Posterior cingulate gyrus (tissue), 11 donors: ENCODE results near the gene CARM1.

Source experiments
- DNase-seq, 10 donors: peaks; one replicate each; pipeline versions ENCODE4 v3.0.0 to v3.0.0-alpha.2; 2020 to 2021; ENCODE audit warnings: mixed read lengths in 3 of 10
- intact Hi-C: fragments of 100-400 bp; cut with DNase I; formaldehyde crosslinking; loops from one replicate; pipeline ENCODE4 v1.15.1; 2023

Gene CARM1

DNA sequence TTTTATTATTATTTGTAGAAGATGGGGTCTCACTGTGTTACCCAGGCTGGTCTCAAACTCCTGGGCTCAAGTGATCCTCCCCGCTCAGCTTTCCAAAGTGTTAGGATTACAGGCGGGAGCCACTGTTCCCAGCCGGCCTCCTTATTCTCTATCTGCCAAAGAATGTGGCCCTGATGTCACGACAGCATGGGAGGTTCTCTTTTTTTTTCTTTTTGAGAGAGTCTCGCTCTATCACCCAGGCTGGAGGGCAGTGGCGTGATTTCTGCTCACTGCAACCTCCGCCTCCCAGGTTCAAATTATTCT lies 23.5 kb downstream of the CARM1 start:
- intact Hi-C loops: no loop called here
- peak in 1 of 10 donors; percentile 59 for DNase-seq

DNA sequence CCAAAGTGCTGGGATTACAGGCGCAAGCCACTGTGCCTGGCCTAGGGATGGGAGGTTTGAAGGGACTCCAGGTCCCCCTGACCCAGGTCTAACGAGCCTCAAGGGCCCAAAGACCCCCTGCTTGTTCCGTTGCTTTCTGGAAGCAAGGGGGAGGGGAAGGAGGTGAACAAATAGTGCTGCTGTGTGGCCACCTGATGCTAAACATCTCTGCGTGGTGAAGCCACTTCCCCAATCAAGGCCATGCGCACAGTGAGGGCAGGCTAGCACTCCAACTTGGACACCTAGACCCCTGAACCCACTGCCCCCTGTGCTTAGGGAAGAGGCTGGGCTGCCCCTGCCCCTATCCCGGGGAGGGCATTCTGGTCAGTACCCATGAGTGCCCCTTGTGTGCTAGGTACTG lies 24.0 kb downstream of the CARM1 start:
- intact Hi-C loops: no loop called here
- peak in 1 of 10 donors; percentile 54 for DNase-seq

DNA sequence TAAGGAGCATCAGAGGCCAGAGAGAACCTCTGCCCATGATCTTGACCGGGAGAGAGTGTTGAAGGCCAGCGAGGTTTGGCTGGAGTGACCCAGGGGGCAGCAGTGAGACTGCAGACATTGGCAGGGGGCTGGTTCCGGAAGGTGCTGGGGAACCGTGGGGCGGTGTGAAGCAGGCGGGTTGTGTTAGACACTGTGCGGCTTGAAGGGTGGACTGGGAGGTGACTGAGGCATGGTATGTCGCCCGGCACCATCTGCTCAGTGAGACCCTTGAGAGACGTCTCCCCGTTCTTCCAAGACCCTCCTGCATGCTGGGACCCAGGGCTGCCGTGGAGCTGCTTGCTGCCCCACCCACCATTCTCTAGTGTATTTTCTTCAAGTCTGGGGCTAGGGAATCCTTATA lies 24.6 kb downstream of the CARM1 start:
- DNase-seq: peak in 1 of 10 donors; percentile 77
- intact Hi-C loops: no loop called here

DNA sequence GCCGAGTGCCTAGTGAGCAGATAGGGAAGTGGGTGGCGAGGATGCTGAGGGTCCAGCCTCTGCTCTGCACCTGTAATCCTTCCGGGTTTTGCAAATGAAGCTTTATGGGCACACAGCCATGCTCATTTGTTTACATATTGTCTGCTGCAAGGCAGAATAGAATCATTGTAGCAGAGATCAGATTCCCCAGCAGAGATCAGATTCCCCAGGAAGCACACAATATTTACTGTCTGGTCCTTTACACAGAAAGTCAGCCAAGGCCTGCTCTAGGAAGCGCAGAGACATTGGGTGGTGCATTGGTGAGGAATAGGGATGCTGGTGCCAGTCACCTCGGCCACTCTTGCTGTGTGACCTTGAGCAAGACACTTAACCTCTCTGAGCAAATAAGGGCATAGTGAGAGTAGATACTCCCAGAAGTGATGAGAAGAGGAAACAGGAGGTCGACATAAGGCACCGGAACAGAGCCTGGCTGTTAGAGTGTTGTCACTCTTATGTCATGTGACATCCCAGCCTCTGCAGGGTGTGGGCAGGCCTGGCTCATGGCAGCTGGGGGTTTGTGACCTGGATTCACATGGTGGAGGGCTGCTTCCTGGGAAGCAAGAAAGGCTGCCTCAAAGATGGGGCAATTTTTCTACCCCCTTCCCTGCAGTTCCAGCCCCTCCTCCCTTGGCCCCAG lies 25.6 kb downstream of the CARM1 start:
- intact Hi-C loops: no loop called here
- DNase-seq: peak in 1 of 10 donors; percentile 63

DNA sequence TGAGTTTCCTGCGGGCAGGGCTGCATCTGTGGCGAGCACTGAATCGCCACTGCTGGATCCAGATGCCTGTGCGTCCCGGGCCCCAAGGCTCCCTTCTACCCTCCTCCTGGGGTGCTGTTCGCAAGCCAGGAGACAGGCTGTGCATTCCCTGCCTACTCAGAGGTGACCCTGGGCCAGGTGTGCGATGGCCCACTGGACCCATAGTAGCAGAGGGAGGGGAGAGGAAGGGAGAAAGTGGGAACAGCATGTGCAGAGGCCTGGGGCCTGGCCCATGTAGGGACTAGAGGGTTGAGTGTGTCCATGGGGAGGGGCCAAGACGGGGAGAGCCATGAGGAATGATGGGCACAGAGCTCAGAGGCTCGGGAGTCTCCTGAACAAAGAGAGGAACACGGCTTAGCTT lies 27.3 kb downstream of the CARM1 start:
- intact Hi-C loops: no loop called here
- peak in 1 of 10 donors; percentile 77 for DNase-seq

DNA sequence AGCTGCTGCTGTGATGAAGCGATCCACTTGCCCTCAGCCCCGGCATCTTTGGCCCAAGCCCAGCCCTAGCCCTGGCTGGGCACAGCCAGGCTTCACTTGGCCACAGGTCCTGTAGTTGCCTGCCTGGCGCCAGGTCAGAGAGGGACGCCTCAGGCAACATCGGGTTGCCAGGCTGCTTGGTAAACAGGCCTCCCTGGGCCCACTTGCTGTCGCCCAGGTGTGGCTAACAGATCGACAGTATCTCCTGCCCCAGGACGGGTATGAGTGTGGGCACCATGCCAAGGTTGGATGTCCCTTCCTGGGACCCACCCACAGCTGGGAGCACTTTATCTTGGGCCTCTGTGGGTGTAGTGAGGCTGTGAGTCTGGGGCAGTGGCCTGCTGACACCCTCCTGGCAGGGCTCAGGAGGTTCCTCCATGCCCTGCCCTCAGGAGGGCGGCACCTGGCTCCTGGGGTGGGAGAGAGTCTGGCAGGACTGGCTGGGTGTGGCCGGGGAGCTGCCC lies 27.8 kb downstream of the CARM1 start:
- intact Hi-C loops: no loop called here
- peak in 3 of 10 donors; percentile 33 to 88 (median 50) for DNase-seq

DNA sequence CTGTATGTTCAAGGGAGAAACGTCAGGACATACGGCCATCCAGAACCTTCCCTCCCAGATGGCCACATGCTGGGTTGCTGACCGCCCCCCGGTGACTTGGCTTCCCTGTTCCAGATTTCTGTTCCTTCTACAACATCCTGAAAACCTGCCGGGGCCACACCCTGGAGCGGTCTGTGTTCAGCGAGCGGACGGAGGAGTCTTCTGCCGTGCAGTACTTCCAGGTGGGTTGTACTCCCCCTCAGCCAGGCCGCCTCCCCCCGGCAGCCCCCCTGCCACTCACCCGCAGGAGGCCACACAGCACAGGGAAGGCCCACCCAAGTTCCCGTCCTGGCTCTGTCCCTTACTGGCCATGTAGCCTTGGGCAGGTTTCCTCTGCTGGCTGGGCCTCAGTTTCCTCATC lies 36.6 kb downstream of the CARM1 start:
- peak in 1 of 10 donors; percentile 25 for DNase-seq

DNA sequence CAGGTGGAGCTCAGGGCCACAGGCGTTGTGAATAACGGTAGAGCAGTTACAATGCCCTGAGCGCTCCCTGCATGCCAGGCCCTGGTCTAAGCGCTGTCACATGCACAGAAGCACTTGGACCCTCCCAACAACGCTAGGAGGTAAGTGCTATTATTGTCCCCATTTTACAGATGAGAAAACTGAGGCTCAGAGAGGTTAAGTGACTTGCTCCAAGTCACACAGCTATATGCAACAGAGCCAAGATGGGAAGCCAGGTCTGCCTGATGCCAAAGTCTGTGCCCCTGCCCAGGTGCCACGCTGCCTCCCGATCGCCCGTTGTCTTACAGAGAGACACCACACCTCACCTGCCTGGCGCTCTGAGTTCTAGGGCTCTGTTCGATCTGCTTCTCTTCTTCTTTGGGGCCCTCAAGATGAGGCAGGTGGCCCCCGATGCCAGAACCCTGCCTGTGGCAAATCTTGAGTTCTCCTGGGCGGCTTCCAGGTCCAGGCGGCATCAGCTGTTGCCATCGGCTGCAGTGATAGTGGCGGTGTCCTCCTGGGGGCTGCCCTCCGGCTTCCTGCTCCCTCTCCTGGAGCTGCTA lies 37.1 kb downstream of the CARM1 start:
- peak in 1 of 10 donors; percentile 72 for DNase-seq
- intact Hi-C loops: no loop called here

More for the DNA sequence above, 36.6 kb downstream of the CARM1 start:
- intact Hi-C loops: no loop called here

DNA sequence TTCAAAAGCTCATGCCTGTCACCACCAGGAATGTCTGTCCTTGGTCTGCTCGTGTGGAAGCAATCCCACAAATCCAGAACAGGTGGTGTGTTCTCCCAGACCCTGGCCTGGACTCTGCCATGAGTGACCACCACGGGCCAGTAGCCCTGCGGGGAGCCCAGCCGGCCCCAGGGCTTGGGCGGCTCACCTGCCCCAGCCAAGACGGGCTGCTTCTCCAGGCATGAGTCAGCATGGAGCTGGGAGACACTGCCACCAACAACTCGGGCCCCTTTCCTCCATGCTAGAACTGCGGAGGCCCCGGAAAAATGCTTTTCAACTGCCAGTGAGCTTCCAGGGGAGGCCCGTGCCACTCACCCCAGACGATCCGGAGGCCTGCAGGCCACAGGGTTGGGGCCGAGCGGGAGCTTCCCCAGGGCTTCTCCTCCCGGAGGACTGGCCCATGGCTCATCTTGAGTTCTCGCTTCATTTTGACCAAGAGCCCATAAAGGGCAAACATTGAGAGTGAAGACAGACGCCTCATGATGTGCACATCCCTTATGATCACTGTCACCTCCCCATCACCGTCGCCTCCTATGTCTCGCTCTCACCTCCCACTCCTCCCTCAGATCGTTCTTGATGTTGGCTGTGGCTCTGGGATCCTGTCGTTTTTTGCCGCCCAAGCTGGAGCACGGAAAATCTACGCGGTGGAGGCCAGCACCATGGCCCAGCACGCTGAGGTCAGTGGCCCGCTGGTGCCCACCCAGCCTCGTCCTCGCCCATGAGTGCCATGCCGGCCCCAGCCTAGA lies 40.4 kb downstream of the CARM1 start:
- DNase-seq: peak in 1 of 10 donors; percentile 83
- intact Hi-C loops: no loop called here

DNA sequence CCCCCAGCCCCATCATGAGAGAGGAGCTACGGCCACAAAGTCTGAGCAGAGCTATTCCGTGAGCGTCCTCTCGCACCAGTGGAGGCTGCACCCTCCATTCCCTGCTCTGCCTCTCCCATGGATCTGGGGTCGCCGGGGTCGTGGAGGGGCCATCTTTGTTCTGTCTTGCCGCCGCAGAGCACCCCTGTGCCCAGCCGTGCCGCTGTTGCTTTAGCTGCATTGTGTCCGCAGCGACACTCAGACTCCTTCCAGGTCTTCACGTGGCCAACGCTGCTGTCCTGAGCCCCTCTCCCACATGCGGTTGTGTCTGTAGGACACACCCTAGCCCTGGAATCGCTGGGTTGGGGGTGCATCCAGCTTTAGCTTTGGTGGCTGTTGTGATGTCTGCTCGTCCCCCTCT lies 41.3 kb downstream of the CARM1 start:
- DNase-seq: peak in 1 of 10 donors; percentile 69
- intact Hi-C loops: no loop called here

DNA sequence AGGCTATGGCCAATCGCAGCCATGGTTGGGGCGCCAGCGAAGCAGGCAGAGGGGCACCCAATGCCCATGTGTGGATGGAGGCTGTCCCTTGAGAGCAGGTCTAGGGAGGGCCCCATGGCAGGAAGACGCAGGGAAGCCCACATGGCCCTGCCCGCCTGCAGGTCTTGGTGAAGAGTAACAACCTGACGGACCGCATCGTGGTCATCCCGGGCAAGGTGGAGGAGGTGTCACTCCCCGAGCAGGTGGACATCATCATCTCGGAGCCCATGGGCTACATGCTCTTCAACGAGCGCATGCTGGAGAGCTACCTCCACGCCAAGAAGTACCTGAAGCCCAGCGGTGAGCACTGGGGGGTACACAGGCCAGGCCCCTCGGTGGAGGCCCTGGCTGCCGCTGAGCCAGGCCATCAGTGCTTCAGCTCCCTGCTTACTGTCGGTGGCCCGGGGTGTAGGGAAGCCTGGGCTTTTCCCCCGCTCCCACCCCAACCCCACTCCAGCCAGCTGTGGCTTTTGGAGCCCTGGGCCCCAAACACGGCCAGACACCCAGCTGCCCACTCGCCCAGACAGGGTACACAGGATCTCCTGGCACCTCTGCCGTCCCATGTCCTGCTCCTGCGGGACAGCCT lies 42.5 kb downstream of the CARM1 start:
- no peak for DNase-seq
- intact Hi-C loops: no loop called here

DNA sequence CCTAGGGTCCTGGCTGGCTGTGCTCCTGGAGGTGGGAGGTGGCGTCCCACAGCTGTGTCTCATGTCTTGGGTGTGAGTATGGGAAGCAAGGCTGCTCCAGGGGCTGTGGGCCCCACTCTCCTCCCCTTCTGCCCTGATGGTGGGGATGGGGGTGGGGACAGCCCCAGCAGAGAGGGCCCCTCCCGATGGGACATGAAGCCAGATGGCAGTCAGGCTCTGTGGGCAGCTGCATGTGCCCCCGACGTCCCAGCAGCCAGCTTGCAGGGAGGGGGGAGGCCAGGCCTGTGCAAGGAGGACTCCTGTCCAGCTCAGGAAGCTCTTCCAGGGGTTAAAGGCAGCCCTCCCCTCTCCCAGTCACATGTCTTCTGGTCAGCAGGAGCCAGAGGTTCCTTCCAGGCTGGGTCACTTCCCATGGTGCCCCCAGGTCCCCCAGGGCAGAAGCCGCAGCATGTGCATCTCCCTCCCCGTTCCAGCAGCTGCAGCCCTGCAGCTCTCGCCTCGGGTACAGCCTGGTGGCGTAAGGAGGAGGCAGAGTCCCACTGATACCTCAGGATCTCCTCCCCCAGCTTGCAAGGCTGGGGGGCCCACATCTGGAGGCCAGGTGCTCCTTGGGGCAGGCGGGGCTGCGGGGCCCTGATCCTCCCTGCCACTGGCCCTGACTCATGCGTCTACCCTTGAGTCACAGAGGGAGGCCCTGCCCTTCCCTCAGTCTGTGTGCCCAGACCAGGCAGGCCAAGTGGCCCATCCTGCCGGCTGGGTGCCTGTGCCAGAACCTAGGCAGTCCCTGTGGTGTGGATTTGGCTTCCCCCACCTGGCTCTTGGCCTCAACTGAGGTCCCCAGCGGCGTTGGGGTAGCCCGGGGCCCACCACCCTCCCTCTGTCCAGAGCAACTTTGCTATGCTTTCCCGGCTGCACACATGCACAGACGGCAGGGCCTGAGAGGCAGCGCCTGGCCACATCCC lies 44.1 kb downstream of the CARM1 start:
- intact Hi-C loops: no loop called here
- no peak for DNase-seq

DNA sequence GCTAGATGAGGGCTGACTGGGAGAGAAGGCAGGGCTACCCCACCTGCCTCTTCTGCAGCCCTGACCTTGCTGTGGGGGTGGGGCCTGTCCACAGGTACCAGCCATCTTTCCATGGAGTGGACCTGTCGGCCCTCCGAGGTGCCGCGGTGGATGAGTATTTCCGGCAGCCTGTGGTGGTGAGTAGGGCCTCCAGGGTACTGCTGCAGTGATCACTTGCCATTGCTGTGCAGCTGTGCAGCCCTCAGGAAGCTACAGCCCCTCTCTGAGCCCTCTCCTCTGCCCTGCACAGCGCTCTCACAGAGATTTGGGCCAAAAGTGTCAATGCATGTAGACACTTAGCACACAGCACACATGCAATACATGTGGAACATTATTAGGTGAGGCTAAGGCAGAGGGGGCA lies 45.2 kb downstream of the CARM1 start:
- intact Hi-C loops: no loop called here
- DNase-seq: no peak

DNA sequence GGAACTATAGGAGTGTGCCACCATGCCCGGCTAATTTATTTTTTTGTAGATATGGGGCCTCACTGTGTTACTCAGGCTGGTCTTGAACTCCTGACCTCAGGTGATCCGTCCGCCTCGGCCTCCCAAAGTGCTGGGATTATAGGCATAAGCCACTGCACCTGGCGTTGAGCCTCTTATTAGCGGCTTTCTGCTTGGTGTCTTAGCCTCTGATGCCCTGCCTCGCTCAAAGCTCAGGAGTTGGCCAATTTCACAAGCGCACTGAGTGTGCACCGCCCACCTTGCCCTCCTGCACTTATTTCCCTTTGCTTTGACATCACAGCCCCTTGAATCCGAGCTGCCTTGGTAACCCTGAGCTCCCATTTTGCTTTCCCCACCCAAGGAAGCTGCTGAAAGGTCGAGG lies 47.0 kb downstream of the CARM1 start:
- intact Hi-C loops: no loop called here
- DNase-seq: no peak

DNA sequence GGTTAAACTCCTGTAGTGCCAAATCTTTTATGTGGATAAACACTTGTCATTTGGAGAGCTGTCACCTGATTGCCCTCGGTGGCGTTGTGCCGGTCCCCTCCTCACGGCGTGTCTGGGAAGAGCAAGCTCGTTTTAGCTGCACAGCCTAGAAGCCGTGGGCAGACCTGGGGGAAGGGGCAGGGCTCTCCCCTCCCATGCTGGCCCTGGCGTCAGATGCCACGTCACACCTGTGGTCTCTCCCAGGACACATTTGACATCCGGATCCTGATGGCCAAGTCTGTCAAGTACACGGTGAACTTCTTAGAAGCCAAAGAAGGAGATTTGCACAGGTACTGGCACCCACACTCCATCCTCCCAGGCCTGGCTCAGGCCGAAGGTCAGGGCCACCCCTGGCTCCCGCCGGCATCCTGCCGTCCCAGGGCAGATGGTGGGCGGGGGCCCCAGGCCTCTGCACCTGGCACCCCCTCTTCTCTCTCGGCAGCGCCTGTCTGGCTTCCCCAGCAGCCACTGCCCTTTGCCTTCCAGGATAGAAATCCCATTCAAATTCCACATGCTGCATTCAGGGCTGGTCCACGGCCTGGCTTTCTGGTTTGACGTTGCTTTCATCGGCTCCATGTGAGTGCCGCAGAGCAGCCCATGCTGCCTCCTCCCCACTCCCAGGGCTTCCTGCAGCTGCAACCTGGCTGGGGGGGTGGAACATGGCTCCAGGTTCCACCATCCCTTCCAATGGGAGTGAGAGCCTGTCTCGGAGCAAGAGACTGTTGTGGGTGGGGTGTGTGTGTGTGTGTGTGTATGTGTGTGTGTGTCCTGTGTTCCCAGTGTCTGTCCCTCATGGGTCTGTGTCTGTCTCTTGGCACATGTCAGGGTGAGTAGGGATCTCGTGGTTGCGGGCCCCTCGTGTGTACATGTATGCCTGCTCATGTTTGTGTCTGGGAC lies 48.3 kb downstream of the CARM1 start:
- peak in 1 of 10 donors; percentile 80 for DNase-seq
- intact Hi-C loops: no loop called here

DNA sequence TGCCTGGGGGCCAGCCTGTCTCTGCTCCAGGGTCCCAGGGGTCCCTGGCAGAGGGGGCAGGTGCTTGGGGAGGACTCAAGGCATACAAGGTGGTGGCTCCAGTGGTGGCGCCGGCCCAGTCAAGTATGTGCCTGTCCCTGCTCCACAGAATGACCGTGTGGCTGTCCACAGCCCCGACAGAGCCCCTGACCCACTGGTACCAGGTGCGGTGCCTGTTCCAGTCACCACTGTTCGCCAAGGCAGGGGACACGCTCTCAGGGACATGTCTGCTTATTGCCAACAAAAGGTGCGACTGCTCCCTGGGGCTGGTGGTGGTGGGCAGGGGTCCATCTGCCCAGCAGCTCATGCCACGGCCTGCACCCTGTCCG lies 48.9 kb downstream of the CARM1 start:
- intact Hi-C loops: no loop called here

DNA sequence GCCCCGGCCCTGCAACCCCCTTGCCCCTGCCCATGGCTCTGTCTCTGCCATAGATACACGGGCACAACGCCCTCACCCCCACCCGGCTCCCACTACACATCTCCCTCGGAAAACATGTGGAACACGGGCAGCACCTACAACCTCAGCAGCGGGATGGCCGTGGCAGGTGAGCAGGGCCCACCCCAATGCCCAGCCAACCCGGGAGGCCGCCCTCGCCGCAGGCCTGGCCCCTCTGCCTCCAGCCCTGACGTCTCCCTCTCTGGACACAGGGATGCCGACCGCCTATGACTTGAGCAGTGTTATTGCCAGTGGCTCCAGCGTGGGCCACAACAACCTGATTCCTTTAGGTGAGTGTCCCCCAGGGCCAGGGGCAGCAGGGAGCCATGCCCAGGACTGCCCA lies 49.4 kb downstream of the CARM1 start:
- DNase-seq: no peak
- intact Hi-C loops: no loop called here

More for the DNA sequence above, 48.9 kb downstream of the CARM1 start:
- no peak for DNase-seq

DNA sequence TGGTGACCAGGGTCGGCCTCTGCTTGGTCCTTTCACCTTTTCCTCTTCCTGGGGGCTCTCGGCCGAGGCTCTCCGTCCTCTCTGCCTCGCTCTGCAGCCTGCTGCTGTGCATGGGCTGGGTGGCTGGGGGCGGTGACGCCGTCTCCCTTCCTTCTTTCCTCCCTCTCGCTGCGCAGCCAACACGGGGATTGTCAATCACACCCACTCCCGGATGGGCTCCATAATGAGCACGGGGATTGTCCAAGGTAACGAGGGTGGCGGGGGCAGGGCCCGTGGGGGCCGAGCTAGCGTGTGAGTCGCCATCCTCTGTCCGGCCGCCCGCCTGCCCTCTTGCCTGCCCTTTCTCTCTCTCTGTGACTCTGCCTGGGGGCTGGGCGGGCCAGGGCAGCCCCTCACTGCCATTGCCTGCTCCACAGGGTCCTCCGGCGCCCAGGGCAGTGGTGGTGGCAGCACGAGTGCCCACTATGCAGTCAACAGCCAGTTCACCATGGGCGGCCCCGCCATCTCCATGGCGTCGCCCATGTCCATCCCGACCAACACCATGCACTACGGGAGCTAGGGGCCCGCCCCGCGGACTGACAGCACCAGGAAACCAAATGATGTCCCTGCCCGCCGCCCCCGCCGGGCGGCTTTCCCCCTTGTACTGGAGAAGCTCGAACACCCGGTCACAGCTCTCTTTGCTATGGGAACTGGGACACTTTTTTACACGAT lies 50.0 kb downstream of the CARM1 start:
- peak in 5 of 10 donors; percentile 47 to 94 (median 87) for DNase-seq
- intact Hi-C loops: no loop called here
